A673 (cell line): Measurements from ENCODE around the gene ZBED3. TPM values are rescaled to one million over a fixed set of nuclear protein-coding genes. Genes with fewer than 3 reads are reported as not detected.

Source experiments
- BruUV-seq: library from RNA; stranded (reverse); fragments of 400-500 nt; replicated peaks from 2 replicates; lab custom pipeline; 2021; lab: Mats Ljungman, UMichigan
- CTCF ChIA-PET: fragments of 300-600 bp; sonication (Branson Sonifier 250); formaldehyde crosslinking; loops from one replicate; lab custom pipeline; 2022; ENCODE audit warnings: antibody characterized with exemption; lab: Charles Lee
- POLR2A ChIA-PET: fragments of 300-600 bp; sonication (Branson Sonifier 250); formaldehyde crosslinking; loops from one replicate; lab custom pipeline; 2022; ENCODE audit warnings: antibody characterized with exemption; ENCODE audit not compliant: low non-redundant PET; lab: Charles Lee
- DNase-seq: peaks from one replicate; pipeline ENCODE4 v3.0.0-alpha.2; 2015; ENCODE audit warnings: low spot score
- H3K27ac ChIP-seq: fragments of 200-600 bp; sonication (generic); 2 replicates; pipeline ENCODE4 v1.5.1; 2016; ENCODE audit warnings: mixed run types, low read depth, mild to moderate bottlenecking, mixed read lengths, antibody characterized with exemption, low read length; ENCODE audit not compliant: poor library complexity, severe bottlenecking
- H3K27me3 ChIP-seq: fragments of 200-600 bp; sonication (generic); replicated peaks from 2 replicates; pipeline ENCODE4 v1.6.1; 2017; ENCODE audit warnings: mixed run types, low read depth, mild to moderate bottlenecking, mixed read lengths, antibody characterized with exemption, low read length; ENCODE audit not compliant: insufficient read depth, poor library complexity
- H3K36me3 ChIP-seq: fragments of 200-600 bp; sonication (generic); 2 replicates; pipeline ENCODE4 v1.6.1; 2016; ENCODE audit warnings: mixed run types, mild to moderate bottlenecking, mixed read lengths, antibody characterized with exemption, low read length; ENCODE audit not compliant: insufficient read depth, poor library complexity, severe bottlenecking
- H3K4me1 ChIP-seq: fragments of 200-600 bp; sonication (generic); 2 replicates; pipeline ENCODE4 v1.6.1; 2017; ENCODE audit warnings: mixed run types, mild to moderate bottlenecking, mixed read lengths, antibody characterized with exemption, low read length; ENCODE audit not compliant: insufficient read depth, poor library complexity, severe bottlenecking
- H3K4me3 ChIP-seq: fragments of 200-600 bp; sonication (generic); 2 replicates; pipeline ENCODE4 v1.5.1; 2016; ENCODE audit warnings: low read depth, mixed run types, mild to moderate bottlenecking, mixed read lengths, low read length; ENCODE audit not compliant: poor library complexity, severe bottlenecking
- H3K9me3 ChIP-seq: fragments of 200-600 bp; sonication (generic); 2 replicates; pipeline ENCODE4 v1.6.1; 2016; ENCODE audit warnings: mixed run types, low read depth, mild to moderate bottlenecking, mixed read lengths, antibody characterized with exemption, low read length; ENCODE audit not compliant: poor library complexity, severe bottlenecking
- CTCF ChIP-seq: fragments of 300-800, 200-600 bp; sonication (generic); conservative IDR thresholded peaks from 2 replicates; pipeline ENCODE4 v1.5.1; 2017; ENCODE audit warnings: low read depth, mild to moderate bottlenecking, antibody characterized with exemption, low read length, moderate library complexity, mixed read lengths
- intact Hi-C: fragments of 100-400 bp; cut with micrococcal nuclease; formaldehyde crosslinking; loops from one replicate; pipeline ENCODE4 v1.10.0; 2022; ENCODE audit not compliant: unreplicated experiment
- total RNA-seq: library from RNA; stranded (reverse); gene quantifications from 2 replicates; pipeline ENCODE4 v1.2.3, GENCODE V29; 2021

The ZBED3 gene
- total RNA-seq, 1 experiment from 2014 or later: 9.9 TPM

GRCh38 chr5:77022511-77023417, 64.3 kb downstream of the ZBED3 start:
- Histone ChIP-seq H3K27me3 (peaks cover 18% of the 10 kb centered on the region), H3K36me3 (no peaks in the 10 kb centered on the region), H3K27ac (no peak overlapping the region), H3K9me3 (no peaks in the 10 kb centered on the region), H3K4me1 (no peaks in the 10 kb centered on the region), H3K4me3 (no peak overlapping the region)
- BruUV-seq: no TSS peak
- TF ChIP-seq CTCF: no peak
- DNase-seq: no peak
- intact Hi-C loops: no loop called here
- ChIA-PET CTCF (no interaction called here), POLR2A (no interaction called here)

Other genes with a start within 250 kb of the ZBED3 start
- gene S100Z, start 237.3 kb downstream of the ZBED3 start, total RNA-seq: not detected in 2 replicates
- gene CRHBP, start 134.2 kb downstream of the ZBED3 start, total RNA-seq: not detected in 2 replicates
- 20.9 and 23.2 TPM in 2 replicates for gene AGGF1, start 56.9 kb downstream of the ZBED3 start, total RNA-seq
- 0.69 and 0.85 TPM in 2 replicates for gene PDE8B, start 123.4 kb upstream of the ZBED3 start, total RNA-seq